Mesodermal cell (in vitro differentiated cells): Measurements from ENCODE around the gene OR6F1. TPM values are rescaled to one million over a fixed set of nuclear protein-coding genes. Genes with fewer than 3 reads are reported as not detected.
"Not testable (repeated sequence)": the region's sequence is repeated elsewhere in the genome, so short reads cannot be mapped to it uniquely, and the experiment has no call there.

Source experiments
- H3K27ac ChIP-seq: 2 replicates; pipeline ENCODE4 v1.7.0; 2013; ENCODE audit warnings: mild to moderate bottlenecking, low read depth, low read length, moderate library complexity; ENCODE audit not compliant: severe bottlenecking
- H3K36me3 ChIP-seq: 2 replicates; pipeline ENCODE4 v1.7.1; 2013; ENCODE audit warnings: mild to moderate bottlenecking, low read length, moderate library complexity; ENCODE audit not compliant: control insufficient read depth, insufficient read depth
- H3K4me1 ChIP-seq: one replicate; pipeline ENCODE4 v1.7.1; 2013; ENCODE audit warnings: mild to moderate bottlenecking, low read length; ENCODE audit not compliant: insufficient read depth, control insufficient read depth, poor library complexity, severe bottlenecking
- H3K4me3 ChIP-seq: 2 replicates; pipeline ENCODE4 v1.7.0; 2013; ENCODE audit warnings: low read length, control low read depth, mild to moderate bottlenecking; ENCODE audit not compliant: insufficient read depth, poor library complexity, severe bottlenecking; ENCODE audit errors: extremely low read depth
- H3K9me3 ChIP-seq: 2 replicates; pipeline ENCODE4 v1.7.1; 2013; ENCODE audit warnings: mild to moderate bottlenecking, low read length, moderate library complexity; ENCODE audit not compliant: control insufficient read depth
- WGBS, 2 experiments: methylation state at CpG; one replicate each; pipeline ENCODE4 v1.1.5; 2013; ENCODE audit warnings: missing lambda C conversion rate in 2 of 2; ENCODE audit not compliant: insufficient coverage in 2 of 2; 5-methylcytosine and 5-hydroxymethylcytosine counted together
- polyA plus RNA-seq, 2 experiments: library from polyadenylated mRNA; stranded (reverse); fragments of 50-300 nt; gene quantifications; one replicate each; pipeline ENCODE4 v1.2.3, GENCODE V29; 2013

The OR6F1 gene
- polyA plus RNA-seq (2013, experiment 1 of 2) = not detected
- not detected for polyA plus RNA-seq (2013, experiment 2 of 2)

GRCh38 chr1:247716546-247716945 is at the start of gene OR6F1:
TSS of gene OR6F1 (minus strand) at chr1:247716646. CDS start at chr1:247712755, 3,891 bp downstream.
- H3K4me1 ChIP-seq = no peaks in the 10 kb centered on the region
- no peaks in the 10 kb centered on the region for H3K36me3 ChIP-seq
- H3K4me3 ChIP-seq = no peak within 1 kb of the TSS
- WGBS, 2 experiments = no CpG with 5 or more reads among the region's 3 CpGs
- H3K27ac ChIP-seq = no peak within 1 kb of the TSS
- H3K9me3 ChIP-seq = peaks cover 9% of the 10 kb centered on the region

- no peaks in the 10 kb centered on the region for H3K36me3 ChIP-seq
- 70 to 86% methylated on average over 1 to 2 of the region's 3 CpGs for WGBS, 2 experiments
- H3K9me3 ChIP-seq = peaks cover 10% of the 10 kb centered on the region
- no peak within 1 kb of the TSS for H3K27ac ChIP-seq
- H3K4me1 ChIP-seq = no peaks in the 10 kb centered on the region
- H3K4me3 ChIP-seq = no peak within 1 kb of the TSS
Measured at GRCh38 chr1:247760456-247760855, 44.0 kb upstream of the OR6F1 start, which contains the start of gene OR1C1. TSS of gene OR1C1 (minus strand) at chr1:247760556. CDS start at chr1:247758406, 2,150 bp downstream.

GRCh38 chr1:247754311-247754710 is 37.9 kb upstream of the OR6F1 start:
- H3K4me1 ChIP-seq, H3K4me3 ChIP-seq, H3K9me3 ChIP-seq, H3K27ac ChIP-seq, H3K36me3 ChIP-seq: not testable (repeated sequence)
- 83% methylated on average over 1 of the region's 1 CpG; no CpG with 5 or more reads in 1 of the 2 experiments for WGBS, 2 experiments

DNA sequence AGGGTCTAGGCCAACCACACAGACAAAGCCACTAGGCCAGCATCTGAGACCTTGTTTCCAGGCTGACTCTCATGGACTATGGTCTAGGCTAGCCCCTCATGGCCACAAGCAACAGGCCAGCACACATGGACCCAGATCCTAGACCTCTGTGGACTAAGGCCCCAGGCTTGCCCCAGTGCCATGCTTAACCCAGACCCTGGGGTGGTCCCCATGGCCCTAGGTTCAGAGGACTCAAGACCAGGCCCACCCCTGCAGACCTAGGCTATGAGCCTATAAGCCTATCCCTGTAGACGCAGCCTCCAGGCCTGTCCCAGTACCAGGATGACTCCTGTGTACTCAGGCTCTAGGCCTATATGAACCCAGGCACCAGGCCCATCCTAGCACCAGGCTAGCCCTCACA is 33.4 kb upstream of the OR6F1 start:
- no peak overlapping the region for H3K27ac ChIP-seq
- H3K4me3 ChIP-seq = no peak overlapping the region
- peaks cover 6% of the 10 kb centered on the region for H3K9me3 ChIP-seq
- H3K36me3 ChIP-seq = no peaks in the 10 kb centered on the region
- 100% methylated on average over 1 of the region's 1 CpG; no CpG with 5 or more reads in 1 of the 2 experiments for WGBS, 2 experiments
- H3K4me1 ChIP-seq = no peaks in the 10 kb centered on the region

- Histone ChIP-seq H3K27ac (no peak within 1 kb of the TSS), H3K36me3 (no peaks in the 10 kb centered on the region), H3K4me1 (no peaks in the 10 kb centered on the region), H3K9me3 (peaks cover 9% of the 10 kb centered on the region), H3K4me3 (no peak within 1 kb of the TSS)
- WGBS, 2 experiments = 95 to 100% methylated on average over 1 of the region's 2 CpGs
Measured at GRCh38 chr1:247748041-247748440, 31.6 kb upstream of the OR6F1 start, which contains the start of gene OR14A2. TSS of gene OR14A2 (minus strand) at chr1:247748141.

DNA sequence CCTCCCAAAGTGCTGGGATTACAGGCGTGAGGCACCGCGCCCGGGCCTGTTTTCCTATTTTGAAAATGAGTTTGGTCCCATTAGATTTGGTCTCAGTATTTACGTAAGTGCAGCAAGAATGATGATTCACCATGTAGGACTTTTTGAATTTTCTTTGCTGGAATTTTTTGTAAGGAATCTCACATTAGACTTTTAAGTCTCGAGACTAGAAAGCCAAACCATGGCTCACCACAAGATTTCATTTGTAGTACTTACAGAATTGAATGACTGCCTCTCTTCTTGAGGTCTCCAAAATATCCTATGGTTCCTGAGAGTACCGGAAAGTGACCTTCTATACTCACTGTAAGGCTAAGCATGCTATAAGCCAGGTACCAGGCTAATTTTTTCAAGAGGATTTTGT is 31.2 kb upstream of the OR6F1 start:
- Histone ChIP-seq H3K4me1 (no peaks in the 10 kb centered on the region), H3K36me3 (no peaks in the 10 kb centered on the region), H3K4me3 (no peak overlapping the region), H3K27ac (no peak overlapping the region), H3K9me3 (peaks cover 10% of the 10 kb centered on the region)
- WGBS, 2 experiments = 77 to 96% methylated on average over 3 to 6 of the region's 7 CpGs

- Histone ChIP-seq H3K27ac (no peak overlapping the region), H3K4me1 (no peaks in the 10 kb centered on the region), H3K36me3 (no peaks in the 10 kb centered on the region), H3K9me3 (peaks cover 10% of the 10 kb centered on the region), H3K4me3 (no peak overlapping the region)
- 67 to 70% methylated on average over 2 to 3 of the region's 3 CpGs for WGBS, 2 experiments
Measured at GRCh38 chr1:247746391-247746935, 30.0 kb upstream of the OR6F1 start.

- H3K9me3 ChIP-seq, H3K27ac ChIP-seq, H3K4me1 ChIP-seq, H3K4me3 ChIP-seq, H3K36me3 ChIP-seq: not testable (repeated sequence)
- WGBS, 2 experiments = no CpG with 5 or more reads among the region's 3 CpGs
Measured at GRCh38 chr1:247742215-247742760, 25.8 kb upstream of the OR6F1 start.

- no peak overlapping the region for H3K4me3 ChIP-seq
- no peaks in the 10 kb centered on the region for H3K4me1 ChIP-seq
- H3K36me3 ChIP-seq = no peaks in the 10 kb centered on the region
- H3K27ac ChIP-seq = peak overlapping the region; percentile 47
- WGBS, 2 experiments = 74 to 86% methylated on average over 3 to 4 of the region's 5 CpGs
- peaks cover 8% of the 10 kb centered on the region for H3K9me3 ChIP-seq
Measured at GRCh38 chr1:247741756-247742155, 25.3 kb upstream of the OR6F1 start.

DNA sequence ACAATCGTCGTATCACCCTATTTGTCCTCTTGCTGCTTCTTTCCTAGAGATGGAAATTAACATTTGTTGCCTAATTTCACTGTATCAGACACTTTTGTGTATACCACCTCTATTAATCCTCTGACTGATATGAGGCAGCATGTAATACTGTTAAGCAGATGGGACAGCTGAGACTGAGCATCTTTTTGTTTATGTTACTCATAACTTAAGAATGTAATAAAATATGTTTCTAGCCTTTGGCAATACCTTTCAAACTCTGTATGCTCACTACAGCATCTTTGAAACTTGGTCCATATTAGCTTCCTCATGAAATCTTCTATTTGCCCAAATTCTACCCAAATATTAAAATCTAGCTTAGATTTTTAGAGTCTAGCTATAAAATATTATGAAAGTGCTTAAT is 24.3 kb upstream of the OR6F1 start:
- Histone ChIP-seq H3K4me1 (no peaks in the 10 kb centered on the region), H3K36me3 (no peaks in the 10 kb centered on the region), H3K4me3 (no peak overlapping the region), H3K27ac (no peak overlapping the region), H3K9me3 (peaks cover 8% of the 10 kb centered on the region)
- 60% methylated on average over 1 of the region's 2 CpGs; no CpG with 5 or more reads in 1 of the 2 experiments for WGBS, 2 experiments

- no CpG with 5 or more reads among the region's 1 CpG for WGBS, 2 experiments
Measured at GRCh38 chr1:247738315-247738714, 21.9 kb upstream of the OR6F1 start, which contains the start of gene OR14K1. TSS of gene OR14K1 (plus strand) at chr1:247738615. CDS start at chr1:247738615, 0 bp downstream.

More at GRCh38 chr1:247738315-247738714, 21.9 kb upstream of the OR6F1 start, which contains the start of gene OR14K1:
- Histone ChIP-seq H3K36me3 (no peaks in the 10 kb centered on the region), H3K27ac (no peak within 1 kb of the TSS), H3K4me3 (no peak within 1 kb of the TSS), H3K9me3 (peaks cover 12% of the 10 kb centered on the region), H3K4me1 (no peaks in the 10 kb centered on the region)
